MCF 10A (cell line): Measurements from ENCODE around the gene CCNK. TPM values are rescaled to one million over a fixed set of nuclear protein-coding genes. Genes with fewer than 3 reads are reported as not detected.

ENCODE experiments used
- BruUV-seq: library from RNA; stranded (reverse); fragments of 400-500 nt; replicated peaks from 2 replicates; lab custom pipeline; 2021; lab: Mats Ljungman, UMichigan
- CTCF ChIA-PET: fragments of 300-600 bp; sonication (Branson Sonifier 250); formaldehyde crosslinking; extraction: SDS; loops from one replicate; lab custom pipeline; 2021; ENCODE audit warnings: antibody characterized with exemption, inconsistent platforms; lab: Yijun Ruan, JAX
- POLR2A ChIA-PET: fragments of 300-600, 350-650 bp; sonication (Branson Sonifier 250); formaldehyde crosslinking; extraction: SDS; loops from one replicate; lab custom pipeline; 2020; ENCODE audit warnings: antibody characterized with exemption, inconsistent platforms; lab: Yijun Ruan, JAX
- DNase-seq: peaks from one replicate; pipeline ENCODE4 v3.0.0-alpha.2; 2018; ENCODE audit not compliant: unreplicated experiment
- H3K27ac Mint-ChIP-seq: one replicate; pipeline ENCODE4 v1.8.0; 2022; ENCODE audit warnings: mild to moderate bottlenecking, low read depth, mixed read lengths; ENCODE audit not compliant: unreplicated experiment
- H3K27me3 Mint-ChIP-seq: one replicate; pipeline ENCODE4 v1.8.0; 2022; ENCODE audit warnings: mixed read lengths; ENCODE audit not compliant: insufficient read depth, unreplicated experiment
- H3K36me3 Mint-ChIP-seq: one replicate; pipeline ENCODE4 v1.8.0; 2022; ENCODE audit warnings: mild to moderate bottlenecking, moderate library complexity, mixed read lengths; ENCODE audit not compliant: insufficient read depth, unreplicated experiment
- H3K4me1 Mint-ChIP-seq: one replicate; pipeline ENCODE4 v1.8.0; 2022; ENCODE audit warnings: mixed read lengths; ENCODE audit not compliant: insufficient read depth, unreplicated experiment
- H3K4me3 Mint-ChIP-seq: one replicate; pipeline ENCODE4 v1.8.0; 2022; ENCODE audit warnings: mild to moderate bottlenecking, moderate library complexity, mixed read lengths; ENCODE audit not compliant: unreplicated experiment
- H3K9me3 Mint-ChIP-seq: one replicate; pipeline ENCODE4 v1.8.0; 2022; ENCODE audit warnings: mixed read lengths; ENCODE audit not compliant: unreplicated experiment
- intact Hi-C: fragments of 100-400 bp; cut with micrococcal nuclease; formaldehyde crosslinking; loops from 2 replicates; pipeline ENCODE4 v1.14.1; 2022
- total RNA-seq: library from RNA; stranded (reverse); gene quantifications from 2 replicates; pipeline ENCODE4 v1.2.3, GENCODE V29; 2022
- TF ChIP-seq, protein P1 (sequence below): fragments of 200-600 bp; IDR thresholded peaks from one replicate; pipeline ENCODE4 v1.8.0; 2022; ENCODE audit warnings: antibody characterized with exemption, mild to moderate bottlenecking; ENCODE audit not compliant: unreplicated experiment

The CCNK gene
- total RNA-seq, 1 experiment from 2014 or later = 70.4 TPM

DNA sequence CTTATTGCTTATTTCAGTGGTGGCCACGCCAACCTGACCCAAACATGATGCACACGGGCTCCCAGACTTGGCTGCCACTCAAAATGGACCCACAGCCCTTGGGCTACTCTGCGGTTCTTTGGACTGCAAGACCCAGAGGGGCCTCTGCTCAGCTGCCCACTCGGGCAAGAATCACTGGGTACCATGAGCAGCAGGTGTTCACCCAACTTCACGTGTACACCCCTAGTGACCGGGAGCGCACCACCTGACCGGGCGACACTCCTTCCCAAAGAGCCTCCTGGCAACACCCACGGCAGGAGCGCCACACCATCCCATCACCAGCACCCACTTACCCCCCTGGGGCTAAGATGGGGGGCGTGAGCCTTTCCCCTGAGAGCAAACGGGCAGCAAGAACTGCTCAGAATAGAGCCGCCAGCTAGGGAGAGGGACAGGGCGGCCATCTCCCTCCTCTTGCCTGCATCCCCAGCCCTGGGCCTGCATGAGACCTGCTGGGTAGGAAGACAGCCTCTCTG lies 32.0 kb downstream of the CCNK start:
- no peak for DNase-seq
- ChIA-PET CTCF (interaction anchor here (0.6 to 2.1 kb wide), 2 partner anchors 29 to 115 kb away, joined by 4 to 9 read pairs; no protein-coding TSS in a partner anchor), POLR2A (interaction anchor here (0.9 kb wide), 1 partner anchor 10 kb away, joined by 4 read pairs; no protein-coding TSS in a partner anchor)
- Mint-ChIP-seq H3K9me3 (no peaks in the 10 kb centered on the region), H3K27ac (no peak overlapping the region), H3K4me3 (no peak overlapping the region), H3K36me3 (peaks cover 27% of the 10 kb centered on the region), H3K27me3 (no peaks in the 10 kb centered on the region), H3K4me1 (no peaks in the 10 kb centered on the region)
- BruUV-seq = no TSS peak
- TF ChIP-seq, protein P1, sequence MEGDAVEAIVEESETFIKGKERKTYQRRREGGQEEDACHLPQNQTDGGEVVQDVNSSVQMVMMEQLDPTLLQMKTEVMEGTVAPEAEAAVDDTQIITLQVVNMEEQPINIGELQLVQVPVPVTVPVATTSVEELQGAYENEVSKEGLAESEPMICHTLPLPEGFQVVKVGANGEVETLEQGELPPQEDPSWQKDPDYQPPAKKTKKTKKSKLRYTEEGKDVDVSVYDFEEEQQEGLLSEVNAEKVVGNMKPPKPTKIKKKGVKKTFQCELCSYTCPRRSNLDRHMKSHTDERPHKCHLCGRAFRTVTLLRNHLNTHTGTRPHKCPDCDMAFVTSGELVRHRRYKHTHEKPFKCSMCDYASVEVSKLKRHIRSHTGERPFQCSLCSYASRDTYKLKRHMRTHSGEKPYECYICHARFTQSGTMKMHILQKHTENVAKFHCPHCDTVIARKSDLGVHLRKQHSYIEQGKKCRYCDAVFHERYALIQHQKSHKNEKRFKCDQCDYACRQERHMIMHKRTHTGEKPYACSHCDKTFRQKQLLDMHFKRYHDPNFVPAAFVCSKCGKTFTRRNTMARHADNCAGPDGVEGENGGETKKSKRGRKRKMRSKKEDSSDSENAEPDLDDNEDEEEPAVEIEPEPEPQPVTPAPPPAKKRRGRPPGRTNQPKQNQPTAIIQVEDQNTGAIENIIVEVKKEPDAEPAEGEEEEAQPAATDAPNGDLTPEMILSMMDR = no peak
- intact Hi-C loops = no loop called here

- intact Hi-C loops = no loop called here
- Mint-ChIP-seq H3K27me3 (no peaks in the 10 kb centered on the region), H3K4me1 (no peaks in the 10 kb centered on the region), H3K27ac (no peak overlapping the region), H3K4me3 (no peak overlapping the region), H3K9me3 (no peaks in the 10 kb centered on the region), H3K36me3 (peaks cover 24% of the 10 kb centered on the region)
- no TSS peak for BruUV-seq
- ChIA-PET POLR2A (no interaction called here), CTCF (interaction anchor here (0.9 kb wide), 1 partner anchor 116 kb away, joined by 3 read pairs; no protein-coding TSS in a partner anchor)
- no peak for DNase-seq
- TF ChIP-seq, protein P1 = no peak
These were observed 32.8 kb downstream of the CCNK start for GRCh38 chr14:99513946-99514551.

- peaks cover 20% of the 10 kb centered on the region for H3K36me3 Mint-ChIP-seq
- H3K4me1 Mint-ChIP-seq = no peaks in the 10 kb centered on the region
- no peak for DNase-seq
- TF ChIP-seq, protein P1 = no peak
- intact Hi-C loops = no loop called here
- CTCF ChIA-PET = interaction anchor here (0.9 to 1.7 kb wide), 2 partner anchors 114 to 115 kb away, joined by 3 to 9 read pairs; no protein-coding TSS in a partner anchor
- no TSS peak for BruUV-seq
- H3K27ac Mint-ChIP-seq = no peak overlapping the region
- POLR2A ChIA-PET = no interaction called here
- no peaks in the 10 kb centered on the region for H3K9me3 Mint-ChIP-seq
- H3K4me3 Mint-ChIP-seq = no peak overlapping the region
- H3K27me3 Mint-ChIP-seq = no peaks in the 10 kb centered on the region
These were observed 33.5 kb downstream of the CCNK start for GRCh38 chr14:99514552-99515300.
